Central memory CD4-positive, alpha-beta T cell (primary cell): ENCODE data around the gene WDR26.
"Not testable (repeated sequence)": the region's sequence is repeated elsewhere in the genome, so short reads cannot be mapped to it uniquely, and the experiment has no call there.

Experiments
- DNase-seq: peaks from one replicate; pipeline ENCODE4 v3.0.0; 2022

The WDR26 gene

DNA sequence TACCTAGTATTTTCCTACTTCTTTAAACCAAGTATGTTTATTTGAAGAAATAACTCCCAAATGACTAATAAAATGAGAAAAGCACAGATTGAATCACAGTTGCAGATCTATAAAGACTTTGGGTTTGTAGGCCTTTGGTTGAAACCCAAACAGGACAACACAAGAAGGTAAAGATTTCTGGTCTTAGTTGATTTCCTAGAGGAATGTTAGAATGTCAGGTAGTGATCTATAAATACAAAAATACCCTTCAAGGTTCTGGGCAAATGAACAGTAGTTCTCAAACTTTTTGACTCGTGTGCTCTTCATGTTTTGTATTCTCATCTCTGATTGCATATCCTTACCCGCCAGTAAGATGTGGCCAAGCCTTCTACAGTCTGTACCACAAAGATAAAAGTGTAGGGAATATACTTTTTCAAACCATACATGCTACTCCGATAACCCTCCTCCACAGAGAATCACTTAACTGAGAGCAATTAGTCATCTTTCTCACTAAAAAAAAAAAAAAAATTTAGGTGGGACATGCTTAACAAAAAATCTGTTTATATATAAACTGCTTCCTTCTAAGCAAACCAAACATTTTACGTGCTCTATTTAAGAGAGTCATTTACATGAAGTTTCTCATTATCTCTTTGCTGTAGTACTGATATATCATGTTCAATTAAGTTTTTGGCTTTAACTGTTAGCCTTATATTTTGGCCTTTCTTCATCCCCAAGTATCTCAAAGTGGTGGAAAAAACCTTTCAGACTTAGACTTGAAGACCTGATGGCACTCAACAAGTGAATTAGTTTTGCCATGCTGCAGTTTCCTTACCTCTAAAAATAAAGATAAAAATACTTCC is 42.0 kb downstream of the WDR26 start:
- no peak for DNase-seq

DNA sequence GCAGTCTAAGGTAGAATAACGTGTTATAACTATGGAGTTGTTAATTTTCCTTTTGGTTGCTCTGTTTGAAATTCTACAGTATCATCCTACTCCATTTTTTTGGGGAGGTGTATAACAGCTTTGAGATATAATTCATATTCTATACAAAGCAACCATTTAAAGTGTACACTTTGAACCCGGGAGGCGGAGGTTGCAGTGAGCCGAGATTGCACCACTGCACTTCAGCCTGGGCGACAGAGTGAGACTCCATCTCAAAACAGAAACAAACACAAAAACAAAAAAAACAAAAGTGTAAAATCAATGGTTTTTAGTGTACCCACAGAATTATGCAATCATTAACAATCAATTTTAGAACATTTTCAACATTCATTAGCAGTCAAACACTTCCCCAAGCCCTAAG is 44.1 kb downstream of the WDR26 start:
- DNase-seq = no peak

DNA sequence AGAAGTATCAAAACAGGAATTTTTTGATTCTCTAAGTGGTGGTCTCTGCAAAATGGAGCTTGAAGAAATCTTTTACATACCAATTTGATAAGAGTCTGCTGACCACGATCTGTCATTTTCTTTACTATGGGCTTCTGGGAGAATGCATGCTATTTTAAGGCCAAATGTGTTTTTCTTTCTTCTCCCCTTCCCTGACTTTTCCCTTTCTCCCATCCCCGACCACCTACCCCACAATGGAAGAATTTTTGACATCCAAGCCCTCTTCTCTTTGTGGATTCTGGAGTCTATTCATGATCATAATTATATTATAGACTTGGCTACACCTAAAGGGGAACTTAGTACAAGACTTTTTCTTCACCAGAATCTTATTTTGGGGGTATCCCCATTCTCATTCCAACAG is 46.7 kb downstream of the WDR26 start:
- no peak for DNase-seq

DNA sequence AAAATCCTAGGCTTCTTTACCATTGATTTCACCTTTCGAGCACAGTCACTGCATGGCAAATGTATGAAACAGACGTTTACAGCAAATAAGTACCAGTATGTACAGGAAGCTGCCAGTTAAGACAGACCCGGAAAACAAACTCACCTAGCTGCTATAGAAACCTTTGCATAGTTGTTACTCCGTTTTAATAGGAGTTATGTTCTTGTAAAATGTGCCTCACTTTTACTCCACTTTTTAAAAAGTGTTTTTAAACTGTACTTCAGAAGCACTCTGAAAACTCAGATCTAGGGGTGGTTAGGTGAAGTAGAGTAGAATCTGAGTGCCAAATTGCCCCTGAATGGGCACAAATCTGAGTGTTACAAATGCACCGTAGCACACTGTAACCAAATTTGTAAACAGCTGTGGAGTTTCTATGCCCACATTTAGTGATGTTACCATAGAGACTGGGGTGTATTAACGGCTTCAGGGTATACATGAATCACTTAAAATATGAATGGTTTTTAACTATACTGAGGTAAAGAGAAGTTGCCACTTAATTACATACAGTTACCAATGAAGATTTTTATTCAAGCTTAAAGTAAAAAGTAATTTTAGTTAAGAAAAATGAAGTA is 47.2 kb downstream of the WDR26 start:
- peak; percentile 52 for DNase-seq

DNA sequence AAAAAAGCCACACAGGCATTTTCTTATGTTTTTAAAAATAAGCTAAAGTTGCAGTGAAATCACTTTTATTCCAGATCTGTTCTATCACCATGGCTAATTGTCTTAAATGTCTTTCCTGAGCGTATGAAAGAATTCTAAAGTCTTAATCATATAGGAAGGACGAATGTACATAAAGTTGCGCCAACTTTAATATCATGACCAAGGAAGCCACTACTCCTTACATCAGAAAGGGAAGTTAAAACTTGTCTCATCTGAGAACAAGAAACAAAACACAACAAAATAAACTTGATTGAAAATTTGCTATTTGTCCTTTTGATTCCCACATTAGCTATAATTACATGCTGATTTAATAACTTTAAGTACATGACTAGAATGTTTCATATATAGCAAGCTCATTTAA is 51.4 kb downstream of the WDR26 start:
- DNase-seq = no peak

DNA sequence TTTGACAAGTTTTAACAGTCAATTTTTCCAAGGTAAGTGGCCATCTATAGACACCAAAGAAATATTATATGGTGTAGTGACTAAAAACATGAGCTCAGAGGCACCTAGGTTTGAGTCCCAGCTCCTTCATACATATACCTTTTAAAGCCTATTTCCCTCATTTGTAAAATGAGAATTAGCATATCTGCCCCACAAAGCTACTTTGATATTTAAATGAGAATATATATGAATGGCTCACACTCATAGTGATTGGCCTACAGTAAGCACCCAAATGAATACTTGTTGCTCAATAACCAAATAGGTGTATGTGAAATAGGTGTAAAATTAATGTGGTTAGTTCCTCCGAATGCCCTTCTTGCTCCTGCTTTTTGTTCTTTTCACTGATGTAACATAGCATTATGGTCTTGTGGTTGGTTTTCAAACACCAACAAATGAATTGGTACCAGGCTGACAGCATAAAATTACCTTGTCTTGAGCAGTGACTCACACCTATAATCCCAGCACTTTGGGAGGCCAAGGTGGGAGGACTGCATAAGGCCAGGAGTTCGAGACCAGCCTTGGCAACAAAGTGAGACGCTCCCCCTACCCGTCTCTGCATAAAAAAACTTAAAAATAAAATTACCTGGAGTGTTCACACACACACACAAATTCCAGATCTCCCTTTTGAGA is 52.6 kb downstream of the WDR26 start:
- no peak for DNase-seq

DNA sequence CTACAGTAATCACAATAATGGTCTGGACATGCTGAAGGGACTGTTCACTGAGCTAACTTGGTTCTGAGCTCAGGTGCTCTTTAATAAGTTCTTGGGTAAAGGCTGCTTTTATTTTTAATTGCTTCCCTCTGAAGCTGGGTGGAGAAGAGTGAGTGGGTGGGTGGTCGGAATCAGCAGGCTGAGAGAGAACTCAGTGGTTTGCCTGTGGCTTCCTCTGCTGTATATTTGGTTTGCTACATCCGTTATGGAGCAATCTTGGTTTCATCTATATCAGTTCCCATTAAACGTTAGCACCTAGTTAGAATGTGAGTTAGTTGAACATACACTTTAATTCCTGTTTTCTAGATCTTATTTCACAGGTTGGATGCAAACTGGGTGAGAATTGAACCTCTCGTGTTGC is 54.6 kb downstream of the WDR26 start:
- DNase-seq = peak; percentile 65

DNA sequence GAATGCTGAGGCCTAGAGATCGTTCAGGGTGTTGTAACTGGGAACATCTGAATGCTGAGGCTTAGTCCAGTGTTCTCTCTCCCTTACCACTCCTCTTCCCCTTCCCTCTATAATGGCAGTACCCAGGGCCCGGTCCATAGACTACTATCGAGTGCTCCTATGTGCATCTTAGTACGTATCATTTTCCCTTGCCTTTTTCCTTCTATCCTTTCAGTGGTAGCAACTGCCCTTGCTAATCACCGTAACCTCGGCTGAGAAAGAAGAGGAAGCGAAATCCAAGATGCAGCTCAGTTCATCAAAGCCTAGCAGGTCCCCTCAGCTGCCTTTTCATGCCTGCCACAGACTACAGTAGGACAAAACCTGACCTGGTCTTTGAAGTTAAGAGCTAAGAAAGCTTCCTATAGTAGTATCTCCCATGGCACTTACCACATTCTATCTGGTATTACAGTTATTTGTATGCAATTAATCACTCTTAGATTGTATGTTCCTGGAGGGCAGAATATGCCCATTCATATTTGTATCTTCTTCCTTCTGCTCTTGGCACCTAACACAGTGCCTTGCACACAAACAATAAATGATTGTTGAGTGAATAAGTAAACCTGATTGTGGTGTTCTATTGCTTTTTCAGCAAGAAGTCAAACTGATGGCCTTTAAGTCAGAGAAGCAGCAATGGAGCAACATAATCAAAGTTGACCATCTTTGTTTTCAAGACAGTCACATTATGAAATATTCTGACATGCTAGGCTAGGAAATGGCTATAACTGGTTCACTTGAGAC is 55.6 kb downstream of the WDR26 start:
- DNase-seq = no peak

DNA sequence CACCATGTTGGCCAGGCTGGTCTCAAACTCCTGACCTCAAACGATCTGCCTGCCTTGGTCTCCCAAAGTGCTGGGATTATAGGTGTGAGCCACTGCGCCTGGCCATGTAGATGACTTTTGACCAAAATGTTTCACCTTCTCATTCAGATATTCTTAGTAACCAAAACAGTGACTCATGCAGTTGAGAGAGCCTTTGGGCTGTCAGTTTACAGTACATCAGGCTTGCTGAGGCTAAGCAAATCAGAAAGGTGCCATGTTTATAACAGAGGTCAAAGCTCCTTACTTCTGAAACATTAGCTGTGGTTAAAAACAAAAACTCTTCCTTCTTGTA is 57.0 kb downstream of the WDR26 start:
- DNase-seq = no peak

DNA sequence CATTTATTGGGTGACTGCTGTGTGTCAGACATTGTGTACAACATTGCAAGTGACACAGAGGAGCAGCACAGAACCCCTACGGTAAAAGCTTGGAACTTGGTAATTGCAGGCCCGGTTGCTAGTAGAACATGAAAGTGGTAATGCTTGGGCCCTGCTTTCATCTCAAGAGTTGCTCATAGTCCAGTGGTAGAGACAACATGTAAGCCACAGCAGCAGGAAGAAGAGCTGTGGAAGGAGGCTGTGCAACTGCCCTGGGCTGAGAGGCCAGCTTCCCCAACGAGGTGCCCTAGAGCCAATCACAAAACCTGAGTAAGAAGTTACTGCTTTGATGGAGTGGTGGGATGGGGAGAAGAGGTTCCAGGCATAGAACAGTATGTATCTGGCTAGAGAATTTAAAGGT is 59.5 kb downstream of the WDR26 start:
- no peak for DNase-seq

DNA sequence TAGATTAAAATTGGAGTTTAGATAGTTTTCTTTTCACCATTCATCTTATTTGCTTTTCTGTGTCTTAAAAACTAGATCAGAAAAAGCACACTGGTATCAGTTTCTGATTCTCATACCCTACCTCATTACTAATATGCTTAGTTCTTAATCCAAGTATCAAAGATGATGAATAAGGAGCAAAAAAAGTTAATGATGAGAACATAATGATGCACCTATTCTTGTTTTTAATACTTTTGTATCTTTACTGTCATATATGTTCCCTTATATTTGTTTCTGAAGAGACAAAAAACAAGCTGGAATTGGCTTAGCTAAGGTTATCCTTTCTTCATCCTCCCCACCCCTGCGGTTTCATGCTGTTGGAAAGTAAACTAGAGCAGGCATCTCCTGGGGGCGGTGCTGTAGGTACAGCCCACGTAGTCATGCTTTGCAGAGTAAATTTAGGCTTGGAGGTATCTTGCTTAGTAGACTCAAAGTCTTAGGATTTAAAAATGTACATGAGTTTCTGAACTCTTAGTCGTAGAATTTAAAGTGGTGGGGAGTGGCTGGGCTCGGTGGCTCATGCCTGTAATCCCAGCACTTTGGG is 61.5 kb downstream of the WDR26 start:
- no peak for DNase-seq

DNA sequence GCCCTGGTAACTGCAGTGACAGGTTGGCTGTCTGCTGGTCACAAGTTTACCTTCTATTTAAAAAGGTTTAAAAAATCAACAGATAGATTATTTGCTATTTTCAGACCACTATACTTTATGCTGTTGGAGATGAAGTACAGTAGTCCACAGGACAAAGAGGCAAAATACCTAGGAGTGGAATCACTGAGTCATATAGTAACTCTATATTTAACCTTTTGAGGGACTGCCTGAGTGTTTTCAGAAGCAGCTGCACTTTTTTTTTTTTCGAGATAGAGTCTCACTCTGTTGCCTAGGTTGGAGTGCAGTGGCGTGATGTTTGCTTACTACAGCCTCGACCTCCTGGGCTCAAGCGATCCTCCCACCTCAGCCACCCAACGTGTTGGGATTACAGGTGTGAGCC is 66.2 kb downstream of the WDR26 start:
- DNase-seq = no peak

DNA sequence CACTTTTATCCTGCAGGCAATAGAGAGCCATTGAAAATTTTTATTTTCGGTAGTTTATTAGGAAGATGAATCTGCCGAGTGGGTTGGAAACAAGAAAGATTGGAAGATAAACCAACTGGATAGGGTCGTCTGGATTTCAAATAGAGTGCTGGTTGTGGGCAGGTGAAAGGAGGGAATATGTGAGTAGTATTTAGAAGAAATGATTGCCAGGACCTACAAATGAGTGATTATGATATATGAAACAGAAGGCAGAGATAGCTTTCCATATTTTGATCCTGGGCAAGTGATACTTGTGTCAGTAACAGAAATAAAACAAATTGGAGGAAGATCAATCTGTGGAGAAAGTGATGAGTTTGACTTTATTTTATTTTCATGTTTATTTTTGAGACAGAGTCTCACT is 75.4 kb downstream of the WDR26 start:
- no peak for DNase-seq

DNA sequence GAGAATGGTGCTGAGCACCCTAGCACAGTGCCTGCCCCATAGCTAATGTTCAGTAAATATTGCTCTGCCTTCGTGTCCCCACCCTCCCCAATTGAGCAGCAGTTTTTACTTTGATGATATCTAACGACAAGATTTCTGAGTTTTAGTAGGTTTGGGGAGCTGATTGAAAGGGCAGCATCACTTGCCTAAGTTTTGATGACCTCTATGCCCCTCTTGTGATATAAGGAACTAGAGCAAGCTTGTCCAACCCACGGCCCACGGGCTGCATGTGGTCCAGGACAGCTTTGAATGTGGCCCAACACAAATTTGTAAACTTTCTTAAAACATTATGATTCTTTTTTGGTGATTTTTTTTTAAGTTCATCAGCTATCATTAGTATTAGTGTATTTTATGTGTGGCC is 76.4 kb downstream of the WDR26 start:
- DNase-seq = no peak

DNA sequence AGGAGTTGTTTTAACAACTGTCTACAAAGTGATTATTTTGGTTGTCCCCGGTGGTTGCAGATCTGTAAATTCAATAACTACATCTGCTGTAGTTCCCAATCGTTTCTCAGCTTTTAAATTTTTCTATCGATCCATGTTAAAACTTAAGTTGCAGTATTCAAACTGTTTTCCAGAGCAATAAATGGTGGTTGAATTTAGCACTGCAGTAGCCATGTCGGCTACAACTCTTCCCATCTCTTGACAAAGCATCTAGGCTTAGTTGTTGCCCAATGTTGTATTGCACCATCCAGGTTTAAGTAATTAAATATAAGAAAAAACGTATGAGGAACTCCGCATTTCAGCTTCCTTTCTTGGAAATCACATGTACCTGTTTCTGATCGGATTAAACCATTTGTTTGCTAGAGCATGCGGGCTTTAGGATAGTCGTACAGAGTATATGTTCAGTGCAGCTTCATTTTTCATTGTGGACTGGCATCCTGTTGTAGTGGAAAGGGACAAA is 76.9 kb downstream of the WDR26 start:
- no peak for DNase-seq

DNA sequence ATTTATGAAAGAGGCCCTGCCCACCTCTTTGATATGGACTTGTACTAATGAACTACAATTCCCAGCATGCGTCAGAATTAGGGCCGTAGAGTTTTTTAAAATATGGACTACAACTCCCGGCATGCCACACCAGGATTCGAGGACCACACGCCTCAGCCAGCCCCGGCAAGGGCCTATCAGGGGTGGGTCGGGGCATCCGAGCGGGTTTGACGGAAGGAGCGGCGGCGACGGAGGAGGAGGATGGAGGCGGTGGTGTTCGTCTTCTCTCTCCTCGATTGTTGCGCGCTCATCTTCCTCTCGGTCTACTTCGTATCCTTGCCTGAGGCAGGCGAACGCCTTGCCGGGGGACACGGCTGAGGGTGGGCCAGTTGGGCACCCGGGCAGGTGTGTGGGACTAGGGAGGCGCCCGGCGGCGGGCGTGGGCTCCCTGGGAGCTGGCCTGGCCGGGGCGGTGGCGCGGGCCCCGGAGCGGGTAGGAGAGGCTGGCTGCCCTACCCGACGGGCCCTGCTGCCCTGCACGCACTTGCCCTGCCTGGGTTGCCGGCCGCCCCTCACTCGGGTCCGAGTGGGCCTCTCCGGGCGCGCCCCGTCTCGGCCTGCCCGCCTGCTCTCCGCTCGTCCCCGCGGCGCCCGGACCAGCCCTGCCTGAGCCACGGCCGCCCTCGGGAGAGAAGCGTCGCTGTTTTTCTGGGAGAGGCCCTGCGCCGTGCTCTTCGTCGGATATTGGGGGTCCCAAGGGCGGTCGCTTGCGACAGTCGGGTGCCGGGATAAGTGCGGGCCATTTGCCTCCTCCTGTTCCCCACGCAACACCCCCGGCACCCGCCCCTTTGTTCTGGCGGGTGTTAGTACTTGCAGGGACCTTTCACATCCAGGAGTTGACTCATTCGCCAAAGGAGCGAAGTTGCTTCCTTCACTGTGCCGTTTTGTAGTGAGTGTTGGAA is 77.6 kb downstream of the WDR26 start, which contains the start of gene CNIH4:
Gene CNIH4, plus strand, starts transcription at position 195 of the 941 bp plus-strand sequence. Its CDS starts 46 bp downstream, at position 241.
- DNase-seq = peak; percentile 94

DNA sequence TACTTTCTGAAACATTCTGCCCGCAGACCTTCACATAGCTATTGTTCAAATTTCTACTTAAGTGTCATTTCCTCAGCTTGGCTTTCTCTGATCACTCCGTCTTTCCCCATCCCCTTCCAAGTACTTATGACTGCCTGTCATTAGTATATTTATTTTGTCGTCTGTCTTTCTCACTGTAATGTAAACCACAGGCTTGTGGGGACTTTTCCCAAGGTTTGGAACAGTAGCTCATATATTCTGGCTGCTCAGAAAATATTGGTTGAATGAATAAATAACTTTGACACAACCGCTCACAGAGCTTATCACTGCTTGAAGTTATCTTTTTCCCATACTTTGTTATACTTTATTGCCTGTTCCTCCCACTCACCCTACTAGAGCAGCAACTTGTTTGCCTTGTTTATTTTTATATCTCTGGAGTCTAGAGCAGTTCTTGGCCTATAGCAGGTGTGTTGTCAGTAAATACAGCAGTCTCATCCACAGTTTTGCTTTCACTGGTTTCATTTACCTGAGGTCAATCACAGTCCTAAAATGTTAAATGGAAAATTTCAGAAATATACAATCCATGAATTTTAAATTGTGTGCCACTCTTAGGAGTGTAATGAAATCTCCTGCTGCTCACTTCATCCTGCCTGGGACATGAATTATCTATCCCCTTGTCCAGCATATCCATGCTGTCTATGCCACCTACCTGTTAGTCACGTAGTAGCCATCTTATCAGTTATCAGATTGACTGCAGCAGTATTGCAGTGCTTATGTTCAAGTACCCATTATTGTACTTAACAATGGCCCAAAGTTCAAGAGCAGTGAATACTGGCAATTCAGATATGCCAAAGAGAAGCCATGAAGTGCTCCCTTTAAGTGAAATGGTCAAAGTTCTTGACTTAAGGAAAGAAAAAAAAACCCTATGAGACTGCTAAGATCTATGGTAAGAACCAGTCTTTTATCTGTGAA is 80.3 kb downstream of the WDR26 start:
- no peak for DNase-seq

DNA sequence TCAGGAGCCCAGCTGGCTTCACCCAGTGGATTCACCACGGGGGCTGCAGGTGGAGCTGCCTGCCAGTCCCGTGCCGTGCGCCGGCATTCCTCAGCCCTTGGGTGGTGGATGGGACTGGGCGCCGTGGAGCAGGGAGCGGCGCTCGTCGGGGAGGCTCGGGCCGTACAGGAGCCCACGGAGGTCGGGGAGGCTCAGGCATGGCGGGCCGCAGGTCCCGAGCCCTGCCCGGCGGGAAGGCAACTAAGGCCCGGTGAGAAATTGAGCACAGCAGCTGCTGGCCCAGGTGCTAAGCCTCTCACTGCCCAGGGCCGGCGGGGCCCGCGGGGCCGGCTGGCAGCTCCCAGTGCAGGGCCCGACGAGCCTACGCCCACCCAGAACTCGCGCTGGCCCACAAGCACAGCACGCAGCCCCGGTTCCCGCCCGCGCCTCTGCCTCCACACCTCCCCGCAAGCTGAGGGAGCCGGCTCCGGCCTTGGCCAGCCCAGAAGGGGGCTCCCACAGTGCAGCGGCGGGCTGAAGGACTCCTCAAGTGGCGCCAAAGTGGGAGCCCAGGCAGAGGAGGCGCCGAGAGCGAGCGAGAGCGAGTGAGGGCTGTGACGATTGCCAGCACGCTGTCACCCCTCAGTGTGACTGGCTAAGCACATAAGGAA is 82.0 kb downstream of the WDR26 start:
- DNase-seq = not testable (repeated sequence)

DNA sequence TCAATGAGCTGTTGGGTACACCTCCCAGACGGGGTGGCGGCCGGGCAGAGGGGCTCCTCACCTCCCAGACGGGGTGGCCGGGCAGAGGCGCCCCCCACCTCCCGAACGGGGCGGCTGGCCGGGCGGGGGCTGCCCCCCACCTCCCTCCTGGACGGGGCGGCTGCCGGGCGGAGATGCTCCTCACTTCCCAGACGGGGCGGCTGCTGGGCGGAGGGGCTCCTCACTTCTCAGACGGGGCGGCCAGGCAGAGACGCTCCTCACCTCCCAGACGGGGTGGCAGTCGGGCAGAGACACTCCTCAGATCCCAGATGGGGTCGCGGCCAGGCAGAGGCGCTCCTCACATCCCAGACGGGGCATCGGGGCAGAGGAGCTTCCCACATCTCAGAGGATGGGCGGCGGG is 84.9 kb downstream of the WDR26 start:
- DNase-seq = not testable (repeated sequence)

DNA sequence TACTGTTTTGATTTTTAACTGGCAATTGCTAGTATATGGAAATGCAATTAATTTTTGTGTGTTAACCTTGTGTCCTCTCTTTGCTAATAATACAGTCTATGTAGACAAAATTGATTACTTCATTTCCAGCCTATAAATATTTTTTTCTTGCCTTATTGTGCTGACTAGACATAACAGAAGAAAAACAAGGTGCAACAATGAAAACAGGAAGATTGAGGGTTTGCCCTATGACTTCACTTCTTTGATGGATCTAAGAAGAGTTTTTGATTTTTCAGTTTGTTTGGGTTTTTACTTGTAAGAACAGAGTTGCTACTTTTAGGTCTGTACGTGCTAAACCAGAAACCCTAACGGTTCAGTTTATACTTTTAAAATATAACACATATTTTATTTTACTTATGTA is 86.5 kb downstream of the WDR26 start:
- peak; percentile 21 for DNase-seq
